ENCODE measurements around the gene ARHGAP22.

ARHGAP22 gene

GRCh38 chr10:48536916-48537890 is 67.7 kb downstream of the ARHGAP22 start:
- TF ChIP-seq POLR2AphosphoS5 (IDR thresholded peaks at IDR 0.05; ENCODE audit: low read depth, low read length) = no peak
- TF ChIP-seq TAF1 (IDR thresholded peaks at IDR 0.05; ENCODE audit: borderline replicate concordance, insufficient read depth, low read length) = no peak
- no peak for TF ChIP-seq REST (IDR thresholded peaks at IDR 0.05; ENCODE audit: insufficient read depth in 1 of 2, low read depth in 2 of 2, low read length in 2 of 2)
- no peak for TF ChIP-seq FOXP2 (optimal IDR thresholded peaks at IDR 0.05; ENCODE audit: borderline replicate concordance, extremely low read depth, extremely low read length, insufficient read depth)
- no peak for TF ChIP-seq SIN3A (IDR thresholded peaks at IDR 0.05; ENCODE audit: borderline replicate concordance, insufficient read depth, low read length)

DNA sequence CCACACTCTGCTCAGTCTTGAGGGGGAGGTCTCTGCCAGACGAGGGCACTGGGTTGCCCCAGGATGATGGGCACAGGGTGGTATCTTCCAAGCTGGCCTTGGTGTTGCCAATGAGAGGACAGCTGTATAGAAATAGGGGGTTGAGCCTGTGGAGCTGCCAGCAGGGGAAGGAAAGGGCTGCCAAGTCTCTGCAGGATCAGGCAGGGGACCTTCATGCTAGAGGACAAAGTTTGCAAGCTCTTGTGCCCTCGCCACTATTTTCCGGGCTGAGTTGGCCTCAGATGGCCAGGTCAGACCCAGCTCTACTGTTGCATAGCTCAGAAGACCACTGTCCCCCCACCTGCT is 68.7 kb downstream of the ARHGAP22 start:
- TF ChIP-seq FOXP2 (optimal IDR thresholded peaks at IDR 0.05; ENCODE audit: borderline replicate concordance, extremely low read depth, extremely low read length, insufficient read depth) (no peak), POLR2AphosphoS5 (IDR thresholded peaks at IDR 0.05; ENCODE audit: low read depth, low read length) (no peak), SIN3A (IDR thresholded peaks at IDR 0.05; ENCODE audit: borderline replicate concordance, insufficient read depth, low read length) (no peak), REST (IDR thresholded peaks at IDR 0.05; ENCODE audit: insufficient read depth in 1 of 2, low read depth in 2 of 2, low read length in 2 of 2) (no peak), TAF1 (IDR thresholded peaks at IDR 0.05; ENCODE audit: borderline replicate concordance, insufficient read depth, low read length) (no peak)

- no peak for TF ChIP-seq SIN3A (IDR thresholded peaks at IDR 0.05; ENCODE audit: borderline replicate concordance, insufficient read depth, low read length)
- no peak for TF ChIP-seq TAF1 (IDR thresholded peaks at IDR 0.05; ENCODE audit: borderline replicate concordance, insufficient read depth, low read length)
These were observed 69.3 kb downstream of the ARHGAP22 start for GRCh38 chr10:48535416-48536155.

DNA sequence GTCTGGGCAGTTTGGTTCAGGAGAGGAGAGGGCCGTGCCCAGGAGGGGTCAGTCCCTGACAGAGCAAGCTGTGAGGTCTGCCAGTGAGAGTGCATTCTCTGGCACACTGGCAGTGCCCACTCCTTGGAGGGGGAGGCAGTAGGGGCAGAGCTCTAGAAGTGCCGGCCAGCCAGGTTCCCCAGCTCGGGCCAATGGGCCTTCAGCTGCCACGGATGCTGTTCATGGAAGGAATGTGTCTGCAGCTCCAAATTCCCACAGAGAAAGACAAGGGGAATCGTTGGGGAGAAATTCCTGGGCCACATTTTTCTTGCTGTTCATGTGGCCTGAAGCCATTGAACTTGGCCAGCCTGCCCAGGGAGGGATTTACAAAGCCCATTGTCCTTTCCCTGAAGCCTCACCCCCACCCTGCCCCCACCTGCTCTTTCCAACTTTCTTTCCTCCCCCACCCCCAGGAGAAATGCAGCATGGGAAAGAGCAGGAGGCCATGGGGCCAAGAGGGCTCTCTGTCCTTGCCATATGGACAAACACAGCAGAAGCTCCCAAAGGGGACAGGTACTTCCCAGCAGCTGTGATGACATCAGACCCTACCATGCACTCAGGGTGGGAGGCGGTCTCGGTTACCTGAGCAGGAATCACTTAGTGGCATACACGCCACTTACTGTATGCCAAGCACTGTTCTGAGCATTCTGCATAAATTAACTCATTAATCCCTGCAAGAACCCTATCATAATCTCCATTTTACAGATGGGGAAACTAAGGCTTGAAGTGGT is 70.7 kb downstream of the ARHGAP22 start:
- no peak for TF ChIP-seq SIN3A (IDR thresholded peaks at IDR 0.05; ENCODE audit: borderline replicate concordance, insufficient read depth, low read length)
- TF ChIP-seq POLR2AphosphoS5 (IDR thresholded peaks at IDR 0.05; ENCODE audit: low read depth, low read length) = no peak
- TF ChIP-seq TAF1 (IDR thresholded peaks at IDR 0.05; ENCODE audit: borderline replicate concordance, insufficient read depth, low read length) = no peak
- TF ChIP-seq REST (IDR thresholded peaks at IDR 0.05; ENCODE audit: insufficient read depth in 1 of 2, low read depth in 2 of 2, low read length in 2 of 2) = no peak

- no peak for TF ChIP-seq SIN3A (IDR thresholded peaks at IDR 0.05; ENCODE audit: borderline replicate concordance, insufficient read depth, low read length)
- TF ChIP-seq TAF1 (IDR thresholded peaks at IDR 0.05; ENCODE audit: borderline replicate concordance, insufficient read depth, low read length) = no peak
- no peak for TF ChIP-seq FOXP2 (optimal IDR thresholded peaks at IDR 0.05; ENCODE audit: borderline replicate concordance, extremely low read depth, extremely low read length, insufficient read depth)
- TF ChIP-seq REST (IDR thresholded peaks at IDR 0.05; ENCODE audit: insufficient read depth in 1 of 2, low read depth in 2 of 2, low read length in 2 of 2) = no peak
- no peak for TF ChIP-seq POLR2AphosphoS5 (IDR thresholded peaks at IDR 0.05; ENCODE audit: low read depth, low read length)
These were observed 71.3 kb downstream of the ARHGAP22 start for GRCh38 chr10:48533540-48533939.

Measured in PFSK-1 (cell line).